ENCODE results near the gene PTPRM. TPM values are rescaled to one million over a fixed set of nuclear protein-coding genes. Genes with fewer than 3 reads are reported as not detected.

PTPRM gene
- total RNA-seq, 4 donors from 2014 or later: 206 to 337 (median 255) TPM

DNA sequence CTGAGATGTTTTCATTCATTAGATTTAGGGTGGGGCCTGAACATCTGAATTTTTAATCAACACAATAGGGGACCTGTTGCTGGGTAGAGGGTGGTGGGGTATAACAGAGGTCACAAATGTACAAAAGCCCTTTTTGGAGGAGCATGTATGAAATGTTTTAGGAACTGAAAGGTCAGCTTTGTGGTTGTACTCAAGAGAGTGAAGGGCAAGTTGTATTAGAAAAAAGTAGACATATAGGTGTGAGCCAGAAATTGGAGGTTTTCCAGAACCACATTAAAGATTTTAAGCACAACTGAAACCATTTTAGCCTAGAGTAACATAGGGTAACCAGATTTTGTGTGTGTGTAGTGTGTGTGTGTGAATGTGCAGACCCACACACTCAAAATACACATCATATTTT is 62.3 kb downstream of the PTPRM start:
- TF ChIP-seq CTCF (IDR thresholded peaks at IDR 0.05; ENCODE audit: low read depth): no peak

GRCh38 chr18:7630731-7631442 is 63.8 kb downstream of the PTPRM start:
- no peak for TF ChIP-seq CTCF (IDR thresholded peaks at IDR 0.05; ENCODE audit: low read depth)

DNA sequence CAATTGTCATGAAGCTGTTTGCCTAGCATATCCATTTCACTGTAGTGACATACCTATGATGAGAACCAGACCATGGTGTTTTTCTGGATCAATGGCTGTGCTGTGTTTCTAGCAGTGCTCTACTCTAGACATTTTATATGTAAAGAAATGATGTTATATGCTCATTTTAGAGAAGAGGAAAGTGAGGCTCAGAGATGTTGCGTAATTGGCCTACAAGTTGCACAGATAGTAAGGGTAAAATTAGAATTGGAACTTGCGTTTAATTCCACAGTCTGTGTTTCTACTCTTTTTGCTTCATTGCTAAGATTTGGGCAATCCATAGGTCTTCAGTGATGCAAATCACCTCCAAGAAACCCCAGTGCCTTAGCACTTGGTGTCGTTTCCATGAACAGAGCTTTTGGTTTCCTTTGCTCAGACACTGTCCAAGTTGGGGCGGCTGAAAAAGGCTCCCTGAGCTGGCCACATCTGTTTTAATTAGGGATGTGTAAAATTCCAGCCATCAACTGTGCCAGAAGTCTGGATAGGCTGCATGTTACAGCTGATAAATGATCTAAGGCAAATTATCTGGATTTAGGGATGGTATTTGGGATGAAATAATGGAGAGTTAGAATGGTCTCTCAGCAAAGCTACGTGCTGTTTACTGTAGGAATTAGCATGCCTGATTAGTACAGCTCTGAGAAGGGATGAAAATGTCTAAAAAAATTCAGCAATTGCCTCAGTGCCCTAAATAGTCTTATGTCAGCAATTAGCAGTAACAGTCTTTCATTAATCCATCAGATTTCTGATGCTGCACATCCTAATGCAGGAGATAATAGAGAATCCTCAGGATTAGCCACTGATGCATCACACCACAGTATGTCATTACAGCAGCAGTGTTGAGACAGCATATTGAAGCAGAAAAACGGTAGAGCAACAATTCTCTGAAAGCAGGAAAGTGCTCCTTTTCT is 65.3 kb downstream of the PTPRM start:
- no peak for TF ChIP-seq CTCF (IDR thresholded peaks at IDR 0.05; ENCODE audit: low read depth)

GRCh38 chr18:7633171-7633570 is 66.1 kb downstream of the PTPRM start:
- TF ChIP-seq CTCF (IDR thresholded peaks at IDR 0.05; ENCODE audit: low read depth): no peak

DNA sequence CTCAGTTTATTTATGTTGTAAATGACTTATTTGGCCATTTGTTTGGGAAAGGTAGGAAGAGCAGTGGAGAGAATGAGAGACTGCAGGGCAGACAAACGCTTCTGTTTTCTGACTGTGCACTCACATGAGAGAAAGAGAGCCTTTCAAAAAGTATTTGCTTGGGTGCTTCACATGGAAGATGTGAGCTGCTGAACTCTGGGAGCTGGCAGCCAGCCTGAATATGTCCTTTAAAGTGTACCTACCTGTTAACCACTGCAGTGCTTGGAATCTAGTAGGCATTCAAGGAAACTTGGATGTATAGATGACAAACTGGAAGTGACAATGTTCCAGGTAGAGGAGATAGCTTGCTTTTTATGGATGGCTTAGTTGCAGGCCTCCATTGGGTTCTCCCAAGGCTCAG is 68.8 kb downstream of the PTPRM start:
- TF ChIP-seq CTCF (IDR thresholded peaks at IDR 0.05; ENCODE audit: low read depth): no peak

GRCh38 chr18:7637269-7637668 is 70.2 kb downstream of the PTPRM start:
- no peak for TF ChIP-seq CTCF (IDR thresholded peaks at IDR 0.05; ENCODE audit: low read depth)

GRCh38 chr18:7638321-7638720 is 71.2 kb downstream of the PTPRM start:
- TF ChIP-seq CTCF (IDR thresholded peaks at IDR 0.05; ENCODE audit: low read depth): no peak

Measured in subcutaneous adipose tissue (tissue), 4 donors.